ENCODE measurements around the gene PNPLA6.

Gene PNPLA6

GRCh38 chr19:7509625-7510024 is 25.9 kb upstream of the PNPLA6 start:
- H3K4me2 ChIP-seq (ENCODE audit: low read length), result no peak overlapping the region
- peaks cover 7% of the 10 kb centered on the region; the same call in 1 of the 2 replicates for H3K27me3 ChIP-seq (ENCODE audit: low read depth, low read length)
- no peaks in the 10 kb centered on the region for H3K4me1 ChIP-seq (ENCODE audit: low read length)
- no peak overlapping the region for H3K4me3 ChIP-seq (ENCODE audit: low read length)
- no peak for TF ChIP-seq CTCF (IDR thresholded peaks at IDR 0.05; ENCODE audit: low read depth, low read length)
- no peak for TF ChIP-seq EZH2phosphoT487 (IDR thresholded peaks at IDR 0.05; ENCODE audit: low read depth)
- no peak overlapping the region for H3K27ac ChIP-seq (ENCODE audit: low read length)
- H3K9me3 ChIP-seq (ENCODE audit: insufficient read depth, low read length), result no peaks in the 10 kb centered on the region
- no peak overlapping the region for H2AFZ ChIP-seq (ENCODE audit: low read depth, low read length)
- H4K20me1 ChIP-seq (ENCODE audit: insufficient read depth, low read length), result no peaks in the 10 kb centered on the region
- no peaks in the 10 kb centered on the region for H3K36me3 ChIP-seq (replicated peaks; ENCODE audit: low read depth, low read length)
- no peaks in the 10 kb centered on the region for H3K79me2 ChIP-seq (ENCODE audit: low read length)
- no peak overlapping the region for H3K9ac ChIP-seq (ENCODE audit: low read length)

- Histone ChIP-seq H3K27ac (ENCODE audit: low read length) (no peak overlapping the region), H3K79me2 (ENCODE audit: low read length) (no peaks in the 10 kb centered on the region), H2AFZ (ENCODE audit: low read depth, low read length) (no peak overlapping the region), H3K9ac (ENCODE audit: low read length) (no peak overlapping the region), H3K4me3 (ENCODE audit: low read length) (no peak overlapping the region), H3K27me3 (ENCODE audit: low read depth, low read length) (peaks cover 7% of the 10 kb centered on the region; the same call in 1 of the 2 replicates), H3K4me1 (ENCODE audit: low read length) (no peaks in the 10 kb centered on the region), H3K36me3 (replicated peaks; ENCODE audit: low read depth, low read length) (no peaks in the 10 kb centered on the region), H3K9me3 (ENCODE audit: insufficient read depth, low read length) (no peaks in the 10 kb centered on the region), H3K4me2 (ENCODE audit: low read length) (no peak overlapping the region), H4K20me1 (ENCODE audit: insufficient read depth, low read length) (no peaks in the 10 kb centered on the region)
- TF ChIP-seq CTCF (IDR thresholded peaks at IDR 0.05; ENCODE audit: low read depth, low read length) (no peak), EZH2phosphoT487 (IDR thresholded peaks at IDR 0.05; ENCODE audit: low read depth) (no peak)
Measured at GRCh38 chr19:7512400-7512851, 23.1 kb upstream of the PNPLA6 start.

- H3K27me3 ChIP-seq (ENCODE audit: low read depth, low read length), result peaks cover 7% of the 10 kb centered on the region; the same call in 1 of the 2 replicates
- no peak for TF ChIP-seq CTCF (IDR thresholded peaks at IDR 0.05; ENCODE audit: low read depth, low read length)
- TF ChIP-seq EZH2phosphoT487 (IDR thresholded peaks at IDR 0.05; ENCODE audit: low read depth), result no peak
- no peak overlapping the region for H3K4me3 ChIP-seq (ENCODE audit: low read length)
- no peak overlapping the region for H3K4me2 ChIP-seq (ENCODE audit: low read length)
- H3K4me1 ChIP-seq (ENCODE audit: low read length), result no peaks in the 10 kb centered on the region
- no peaks in the 10 kb centered on the region for H3K79me2 ChIP-seq (ENCODE audit: low read length)
- no peaks in the 10 kb centered on the region for H4K20me1 ChIP-seq (ENCODE audit: insufficient read depth, low read length)
- H3K9ac ChIP-seq (ENCODE audit: low read length), result no peak overlapping the region
- no peak overlapping the region for H3K27ac ChIP-seq (ENCODE audit: low read length)
- H3K9me3 ChIP-seq (ENCODE audit: insufficient read depth, low read length), result no peaks in the 10 kb centered on the region
- H3K36me3 ChIP-seq (replicated peaks; ENCODE audit: low read depth, low read length), result no peaks in the 10 kb centered on the region
- no peak overlapping the region for H2AFZ ChIP-seq (ENCODE audit: low read depth, low read length)
Measured at GRCh38 chr19:7513809-7514642, 21.5 kb upstream of the PNPLA6 start.

- no peak overlapping the region for H3K9ac ChIP-seq (ENCODE audit: low read length)
- no peak overlapping the region for H2AFZ ChIP-seq (ENCODE audit: low read depth, low read length)
- no peak overlapping the region for H3K4me2 ChIP-seq (ENCODE audit: low read length)
- H3K4me1 ChIP-seq (ENCODE audit: low read length), result no peaks in the 10 kb centered on the region
- TF ChIP-seq CTCF (IDR thresholded peaks at IDR 0.05; ENCODE audit: low read depth, low read length), result no peak
- no peak for TF ChIP-seq EZH2phosphoT487 (IDR thresholded peaks at IDR 0.05; ENCODE audit: low read depth)
- no peaks in the 10 kb centered on the region for H3K36me3 ChIP-seq (replicated peaks; ENCODE audit: low read depth, low read length)
- no peaks in the 10 kb centered on the region for H3K79me2 ChIP-seq (ENCODE audit: low read length)
- no peaks in the 10 kb centered on the region for H4K20me1 ChIP-seq (ENCODE audit: insufficient read depth, low read length)
- H3K27me3 ChIP-seq (ENCODE audit: low read depth, low read length), result peaks cover 7% of the 10 kb centered on the region; the same call in 1 of the 2 replicates
- H3K27ac ChIP-seq (ENCODE audit: low read length), result no peak overlapping the region
- H3K9me3 ChIP-seq (ENCODE audit: insufficient read depth, low read length), result no peaks in the 10 kb centered on the region
- no peak overlapping the region for H3K4me3 ChIP-seq (ENCODE audit: low read length)
Measured at GRCh38 chr19:7515110-7515644, 20.3 kb upstream of the PNPLA6 start.
